ENCODE data around the gene HSD17B14. TPM values are rescaled to one million over a fixed set of nuclear protein-coding genes. Genes with fewer than 3 reads are reported as not detected.

HSD17B14 gene
- total and polyA plus RNA-seq, 2 donors (not counting 1 experiment from before 2014, with no cell fraction given): 4.5 to 11.1 TPM

- H2AFZ ChIP-seq (ENCODE audit: low read length): no peak overlapping the region
- DNase-seq (ENCODE audit: low read depth in 2 of 2): no peak
- H3K9me3 ChIP-seq (ENCODE audit: control insufficient read depth, insufficient read depth, low read depth, low read length): no peaks in the 10 kb centered on the region
- no peak for TF ChIP-seq EZH2 (IDR thresholded peaks at IDR 0.05; ENCODE audit: low read length, missing control alignments)
- TF ChIP-seq CTCF (conservative IDR thresholded peaks at IDR 0.05 in 1 of 2, IDR thresholded peaks at IDR 0.05 in 1 of 2; ENCODE audit: low read depth in 1 of 2, low read length in 2 of 2): no peak
- no peaks in the 10 kb centered on the region for H4K20me1 ChIP-seq (ENCODE audit: control insufficient read depth, extremely low read depth, insufficient read depth, low read length)
- H3K4me2 ChIP-seq (ENCODE audit: extremely low read depth, insufficient read depth, low read length): no peak overlapping the region
- H3K27ac ChIP-seq (ENCODE audit: insufficient read depth, low read length): no peak overlapping the region
- no peak overlapping the region for H3K4me3 ChIP-seq (replicated peaks in 1 of 4; ENCODE audit: control extremely low read depth in 1 of 4, insufficient read depth in 1 of 4, low read depth in 3 of 4, low read length in 4 of 4)
- H3K9ac ChIP-seq (ENCODE audit: insufficient read depth, low read length): no peak overlapping the region
- H3K27me3 ChIP-seq (ENCODE audit: control insufficient read depth, insufficient read depth, low read length): no peaks in the 10 kb centered on the region
- peaks cover 25% of the 10 kb centered on the region for H3K36me3 ChIP-seq (ENCODE audit: control insufficient read depth, insufficient read depth, low read length)
- no peaks in the 10 kb centered on the region for H3K4me1 ChIP-seq (ENCODE audit: control insufficient read depth, extremely low read depth, insufficient read depth, low read length)
- H3K79me2 ChIP-seq (ENCODE audit: control insufficient read depth, insufficient read depth, low read length): peaks cover 8% of the 10 kb centered on the region
Measured at GRCh38 chr19:48861313-48861712, 25.0 kb upstream of the HSD17B14 start.

- Histone ChIP-seq H3K9me3 (ENCODE audit: control insufficient read depth, insufficient read depth, low read depth, low read length) (no peaks in the 10 kb centered on the region), H2AFZ (ENCODE audit: low read length) (no peak overlapping the region)
Measured at GRCh38 chr19:48859711-48860572, 23.7 kb upstream of the HSD17B14 start.

More at GRCh38 chr19:48859711-48860572, 23.7 kb upstream of the HSD17B14 start:
- Histone ChIP-seq H4K20me1 (ENCODE audit: control insufficient read depth, extremely low read depth, insufficient read depth, low read length) (no peaks in the 10 kb centered on the region), H3K9ac (ENCODE audit: insufficient read depth, low read length) (no peak overlapping the region), H3K4me2 (ENCODE audit: extremely low read depth, insufficient read depth, low read length) (no peak overlapping the region), H3K36me3 (ENCODE audit: control insufficient read depth, insufficient read depth, low read length) (peaks cover 20% of the 10 kb centered on the region), H3K79me2 (ENCODE audit: control insufficient read depth, insufficient read depth, low read length) (no peaks in the 10 kb centered on the region), H3K27me3 (ENCODE audit: control insufficient read depth, insufficient read depth, low read length) (no peaks in the 10 kb centered on the region), H3K27ac (ENCODE audit: insufficient read depth, low read length) (no peak overlapping the region), H3K4me3 (replicated peaks in 1 of 4; ENCODE audit: control extremely low read depth in 1 of 4, insufficient read depth in 1 of 4, low read depth in 3 of 4, low read length in 4 of 4) (no peak overlapping the region), H3K4me1 (ENCODE audit: control insufficient read depth, extremely low read depth, insufficient read depth, low read length) (no peaks in the 10 kb centered on the region)
- no peak for DNase-seq (ENCODE audit: low read depth in 2 of 2)
- TF ChIP-seq CTCF (conservative IDR thresholded peaks at IDR 0.05 in 1 of 2, IDR thresholded peaks at IDR 0.05 in 1 of 2; ENCODE audit: low read depth in 1 of 2, low read length in 2 of 2): no peak
- no peak for TF ChIP-seq EZH2 (IDR thresholded peaks at IDR 0.05; ENCODE audit: low read length, missing control alignments)
